Natural killer cell (primary cell): ENCODE results near the gene SIPA1. TPM values are rescaled to one million over a fixed set of nuclear protein-coding genes. Genes with fewer than 3 reads are reported as not detected.

Experiments used
- ATAC-seq, 3 donors: fragments of 150-1000 bp in 2 of 3; fragments of 200-7000 bp in 1 of 3; cut with Tn5 transposase; 1 replicate in 1 of 3; 2 replicates in 2 of 3; pipeline ENCODE4 v1.10.0; 2021; ENCODE audit warnings: mild to moderate bottlenecking in 2 of 3, moderate library complexity in 2 of 3
- DNase-seq, 2 donors: peaks; one replicate each; pipeline versions ENCODE4 v3.0.0 to v3.0.0-alpha.2; 2013 to 2021; ENCODE audit warnings: mixed read lengths in 1 of 2
- H3K27ac ChIP-seq: one replicate; pipeline ENCODE4 v1.5.1; 2013; ENCODE audit warnings: mild to moderate bottlenecking, low read length
- H3K27me3 ChIP-seq: one replicate; pipeline ENCODE4 v1.6.1; 2013; ENCODE audit warnings: low read length; ENCODE audit not compliant: control insufficient read depth, insufficient read depth
- H3K36me3 ChIP-seq: one replicate; pipeline ENCODE4 v1.6.1; 2013; ENCODE audit warnings: low read length; ENCODE audit not compliant: control insufficient read depth, insufficient read depth
- H3K4me1 ChIP-seq: one replicate; pipeline ENCODE4 v1.6.1; 2013; ENCODE audit warnings: low read length; ENCODE audit not compliant: control insufficient read depth, insufficient read depth
- H3K4me3 ChIP-seq: one replicate; pipeline ENCODE4 v1.5.1; 2013; ENCODE audit warnings: low read length
- H3K9me3 ChIP-seq: one replicate; pipeline ENCODE4 v1.6.1; 2013; ENCODE audit warnings: low read length; ENCODE audit not compliant: control insufficient read depth, insufficient read depth
- H3K27ac Mint-ChIP-seq, 2 donors: one replicate each; pipeline ENCODE4 v1.8.0; 2022; ENCODE audit warnings: mild to moderate bottlenecking in 2 of 2, mixed read lengths in 2 of 2, moderate library complexity in 1 of 2
- H3K27me3 Mint-ChIP-seq, 2 donors: one replicate each; pipeline ENCODE4 v1.8.0; 2022; ENCODE audit warnings: low read depth in 2 of 2, mixed read lengths in 2 of 2
- H3K36me3 Mint-ChIP-seq: one replicate; pipeline ENCODE4 v1.8.0; 2022; ENCODE audit warnings: mixed read lengths
- H3K4me1 Mint-ChIP-seq, 2 donors: one replicate each; pipeline ENCODE4 v1.8.0; 2022; ENCODE audit warnings: mixed read lengths in 2 of 2
- H3K4me3 Mint-ChIP-seq: one replicate; pipeline ENCODE4 v1.8.0; 2022; ENCODE audit warnings: mild to moderate bottlenecking, moderate library complexity, mixed read lengths
- H3K9me3 Mint-ChIP-seq, 2 donors: one replicate each; pipeline ENCODE4 v1.8.0; 2022; ENCODE audit warnings: mixed read lengths in 2 of 2
- WGBS: methylation state at CpG from one replicate; pipeline ENCODE4 v1.1.7; 2013; ENCODE audit warnings: missing lambda C conversion rate; ENCODE audit not compliant: insufficient coverage; 5-methylcytosine and 5-hydroxymethylcytosine counted together
- intact Hi-C: fragments of 100-400 bp; cut with micrococcal nuclease; formaldehyde crosslinking; loops from one replicate; pipeline ENCODE4 v1.14.2; 2022
- total RNA-seq, 4 donors: library from RNA; stranded (reverse); fragments of 120-200 nt in 1 of 4; gene quantifications; one replicate each; pipeline versions ENCODE4 v1.2.3 to v1.2.4, GENCODE V29; 2013 to 2022
- TF ChIP-seq, protein P1 (sequence below): fragments of 200-600 bp; IDR thresholded peaks from one replicate; pipeline ENCODE4 v1.8.0; 2022; ENCODE audit warnings: antibody characterized with exemption

SIPA1 gene, protein sequence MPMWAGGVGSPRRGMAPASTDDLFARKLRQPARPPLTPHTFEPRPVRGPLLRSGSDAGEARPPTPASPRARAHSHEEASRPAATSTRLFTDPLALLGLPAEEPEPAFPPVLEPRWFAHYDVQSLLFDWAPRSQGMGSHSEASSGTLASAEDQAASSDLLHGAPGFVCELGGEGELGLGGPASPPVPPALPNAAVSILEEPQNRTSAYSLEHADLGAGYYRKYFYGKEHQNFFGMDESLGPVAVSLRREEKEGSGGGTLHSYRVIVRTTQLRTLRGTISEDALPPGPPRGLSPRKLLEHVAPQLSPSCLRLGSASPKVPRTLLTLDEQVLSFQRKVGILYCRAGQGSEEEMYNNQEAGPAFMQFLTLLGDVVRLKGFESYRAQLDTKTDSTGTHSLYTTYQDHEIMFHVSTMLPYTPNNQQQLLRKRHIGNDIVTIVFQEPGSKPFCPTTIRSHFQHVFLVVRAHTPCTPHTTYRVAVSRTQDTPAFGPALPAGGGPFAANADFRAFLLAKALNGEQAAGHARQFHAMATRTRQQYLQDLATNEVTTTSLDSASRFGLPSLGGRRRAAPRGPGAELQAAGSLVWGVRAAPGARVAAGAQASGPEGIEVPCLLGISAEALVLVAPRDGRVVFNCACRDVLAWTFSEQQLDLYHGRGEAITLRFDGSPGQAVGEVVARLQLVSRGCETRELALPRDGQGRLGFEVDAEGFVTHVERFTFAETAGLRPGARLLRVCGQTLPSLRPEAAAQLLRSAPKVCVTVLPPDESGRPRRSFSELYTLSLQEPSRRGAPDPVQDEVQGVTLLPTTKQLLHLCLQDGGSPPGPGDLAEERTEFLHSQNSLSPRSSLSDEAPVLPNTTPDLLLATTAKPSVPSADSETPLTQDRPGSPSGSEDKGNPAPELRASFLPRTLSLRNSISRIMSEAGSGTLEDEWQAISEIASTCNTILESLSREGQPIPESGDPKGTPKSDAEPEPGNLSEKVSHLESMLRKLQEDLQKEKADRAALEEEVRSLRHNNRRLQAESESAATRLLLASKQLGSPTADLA
- 100 to 1,000 TPM; 520 to 776 (median 743) TPM for total RNA-seq
- 257 TPM for total RNA-seq (2013)

DNA sequence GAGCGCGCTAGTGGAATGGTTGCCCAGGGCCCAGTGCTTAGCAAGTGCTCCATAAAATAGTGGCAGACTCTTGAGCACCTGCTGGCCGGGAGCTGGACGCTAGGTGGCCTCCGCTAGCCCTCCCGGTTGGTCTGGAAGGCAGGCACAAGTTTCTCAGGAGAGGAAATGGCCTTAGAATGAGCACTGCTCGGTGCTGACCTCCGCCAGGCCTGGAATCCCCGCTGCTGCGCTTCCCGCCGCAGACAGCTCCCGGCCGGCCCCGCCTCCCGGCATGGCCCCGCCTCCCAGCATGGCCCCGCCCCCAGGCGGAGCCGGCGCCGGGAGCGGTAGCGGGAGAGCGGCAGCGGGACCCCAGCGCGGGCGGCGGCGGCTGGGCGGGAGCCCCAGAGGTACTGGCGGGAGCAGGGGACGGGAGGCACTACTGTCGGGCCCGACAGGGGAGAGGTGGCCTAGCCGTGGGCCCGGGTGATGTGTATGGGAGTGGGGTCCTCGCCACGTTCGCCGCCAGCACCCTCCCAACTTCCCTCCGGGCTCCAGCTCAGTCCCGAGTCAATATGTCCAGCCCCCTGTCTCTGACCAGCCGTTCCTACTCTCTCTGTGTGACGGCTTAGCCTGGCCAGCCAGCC, at the start of gene SIPA1:
Gene SIPA1, plus strand, starts transcription at position 308 of the 626 bp plus-strand sequence. CDS start 2,821 bp downstream, outside the sequence.
- intact Hi-C loops: loop anchor here (5.0 kb wide), 1 partner anchor 74 kb away; the partner anchor contains the start of gene KAT5
- Mint-ChIP-seq H3K9me3 (no peaks in the 10 kb centered on the region), H3K36me3 (no peaks in the 10 kb centered on the region), H3K27ac (peak within 1 kb of the TSS; percentile 98 to 99), H3K27me3 (no peaks in the 10 kb centered on the region), H3K4me1 (peaks cover 52 to 64% of the 10 kb centered on the region in 2 donors), H3K4me3 (peak within 1 kb of the TSS; percentile 95)
- Histone ChIP-seq H3K36me3 (peaks cover 47% of the 10 kb centered on the region), H3K4me1 (peaks cover 83% of the 10 kb centered on the region), H3K4me3 (peak within 1 kb of the TSS; percentile 98), H3K27ac (peak within 1 kb of the TSS; percentile 98), H3K27me3 (no peaks in the 10 kb centered on the region), H3K9me3 (no peaks in the 10 kb centered on the region)
- ATAC-seq (peak; percentile 41 to 62 (median 49)), DNase-seq (peak; percentile 86 to 88)
- TF ChIP-seq, protein P1, sequence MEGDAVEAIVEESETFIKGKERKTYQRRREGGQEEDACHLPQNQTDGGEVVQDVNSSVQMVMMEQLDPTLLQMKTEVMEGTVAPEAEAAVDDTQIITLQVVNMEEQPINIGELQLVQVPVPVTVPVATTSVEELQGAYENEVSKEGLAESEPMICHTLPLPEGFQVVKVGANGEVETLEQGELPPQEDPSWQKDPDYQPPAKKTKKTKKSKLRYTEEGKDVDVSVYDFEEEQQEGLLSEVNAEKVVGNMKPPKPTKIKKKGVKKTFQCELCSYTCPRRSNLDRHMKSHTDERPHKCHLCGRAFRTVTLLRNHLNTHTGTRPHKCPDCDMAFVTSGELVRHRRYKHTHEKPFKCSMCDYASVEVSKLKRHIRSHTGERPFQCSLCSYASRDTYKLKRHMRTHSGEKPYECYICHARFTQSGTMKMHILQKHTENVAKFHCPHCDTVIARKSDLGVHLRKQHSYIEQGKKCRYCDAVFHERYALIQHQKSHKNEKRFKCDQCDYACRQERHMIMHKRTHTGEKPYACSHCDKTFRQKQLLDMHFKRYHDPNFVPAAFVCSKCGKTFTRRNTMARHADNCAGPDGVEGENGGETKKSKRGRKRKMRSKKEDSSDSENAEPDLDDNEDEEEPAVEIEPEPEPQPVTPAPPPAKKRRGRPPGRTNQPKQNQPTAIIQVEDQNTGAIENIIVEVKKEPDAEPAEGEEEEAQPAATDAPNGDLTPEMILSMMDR: peak; percentile 20
- 3% methylated on average over 46 of the region's 46 CpGs for WGBS

DNA sequence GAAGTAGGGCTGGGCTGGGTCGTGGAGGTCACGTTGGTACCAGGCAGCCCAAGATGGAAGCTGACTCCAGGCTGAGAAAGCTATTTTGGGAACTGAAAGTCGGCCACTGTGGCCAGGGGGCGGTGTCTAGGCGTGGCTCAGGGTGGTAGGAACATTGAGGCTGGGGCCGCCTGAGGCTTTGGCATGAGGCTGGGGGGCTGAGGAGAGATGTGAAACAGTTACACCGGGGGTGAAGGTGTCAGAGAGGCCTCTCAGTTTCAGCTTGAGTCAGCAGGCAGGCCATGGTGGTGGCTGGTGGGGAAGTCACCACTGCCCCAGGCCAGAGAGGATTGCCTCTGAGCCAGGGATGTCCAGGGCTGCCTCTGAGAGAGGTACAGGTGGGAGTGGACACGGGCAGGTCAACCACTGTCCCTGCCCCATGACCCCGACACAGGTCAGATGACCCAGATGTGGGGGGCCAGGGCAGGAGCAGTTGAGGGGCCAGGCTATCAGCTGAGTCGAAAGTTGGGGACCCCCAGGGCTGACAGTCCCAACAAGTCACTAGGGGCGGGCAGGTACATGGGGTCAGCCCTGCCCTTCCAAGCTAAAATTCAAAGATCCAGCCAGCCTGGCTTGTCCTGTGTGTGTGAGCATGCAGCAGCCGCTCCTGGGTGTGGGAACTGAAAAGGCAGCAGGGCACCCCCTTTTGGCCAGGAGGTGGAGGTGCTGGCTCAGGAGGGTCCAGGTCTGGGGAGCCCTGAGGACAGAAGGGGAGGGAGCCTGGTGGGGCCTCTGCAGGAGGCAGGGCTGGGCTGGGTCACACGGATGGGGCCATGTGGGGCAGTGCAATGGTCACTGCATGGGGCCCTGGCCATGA, 49.5 kb upstream of the SIPA1 start:
- peak overlapping the region; percentile 86 to 93 for H3K27ac Mint-ChIP-seq
- no peaks in the 10 kb centered on the region for H3K9me3 Mint-ChIP-seq
- Histone ChIP-seq H3K4me1 (peaks cover 40% of the 10 kb centered on the region), H3K9me3 (no peaks in the 10 kb centered on the region), H3K27ac (peak overlapping the region; percentile 83), H3K4me3 (no peak overlapping the region), H3K27me3 (no peaks in the 10 kb centered on the region), H3K36me3 (peaks cover 47% of the 10 kb centered on the region)
- peak overlapping the region; percentile 2 for H3K4me3 Mint-ChIP-seq
- H3K27me3 Mint-ChIP-seq: no peaks in the 10 kb centered on the region
- H3K4me1 Mint-ChIP-seq: peaks cover 17 to 36% of the 10 kb centered on the region in 2 donors
- TF ChIP-seq, protein P1: peak; percentile 65
- H3K36me3 Mint-ChIP-seq: no peaks in the 10 kb centered on the region
- peak; percentile 82 to 86 (median 84) for ATAC-seq
- WGBS: 11% methylated on average over 13 of the region's 13 CpGs
- DNase-seq: peak; percentile 65 to 90
- intact Hi-C loops: loop anchor here (1.0 to 10.0 kb wide), 4 partner anchors 13 to 224 kb away; partner anchors contain the start of gene ZNRD2
